Peyer's patch (tissue), 4 donors: ENCODE measurements around the gene SMAD5.

Experiments used
- CTCF ChIP-seq, 6 experiments: fragments of 450-650 bp in 4 of 6; fragments of 200-600 bp in 2 of 6; sonication (generic) in 1 of 6; IDR thresholded peaks; one replicate each; pipeline ENCODE4 v1.5.1; 2017 to 2019; ENCODE audit warnings: antibody characterized with exemption in 6 of 6, mild to moderate bottlenecking in 3 of 6, moderate library complexity in 1 of 6
- POLR2A ChIP-seq, 2 donors: fragments of 450-650 bp; IDR thresholded peaks; one replicate each; pipeline ENCODE4 v1.5.1; 2017; ENCODE audit warnings: antibody characterized with exemption in 2 of 2, mild to moderate bottlenecking in 2 of 2, moderate library complexity in 2 of 2

GRCh38 chr5:136194576-136194975, 61.9 kb downstream of the SMAD5 start:
- TF ChIP-seq CTCF (IDR thresholded peaks at IDR 0.05), result no peak
- TF ChIP-seq POLR2A (IDR thresholded peaks at IDR 0.05), result no peak
